Measurements from ENCODE around the gene CEP57. TPM values are rescaled to one million over a fixed set of nuclear protein-coding genes. Genes with fewer than 3 reads are reported as not detected.

Gene CEP57
- total RNA-seq, 1 donor from 2014 or later, result 5.4 TPM

- intact Hi-C loops (cut with DNase I), result no loop called here
- H3K36me3 ChIP-seq, result peaks cover 12 to 24% of the 10 kb centered on the region in 2 donors
- no peak overlapping the region for H3K27ac ChIP-seq
- no peaks in the 10 kb centered on the region for H3K4me1 ChIP-seq
- H3K27me3 ChIP-seq, result no peaks in the 10 kb centered on the region
- no peaks in the 10 kb centered on the region for H3K9me3 ChIP-seq
- no peak overlapping the region for H3K4me3 ChIP-seq
- no peak for TF ChIP-seq CTCF (IDR thresholded peaks at IDR 0.05)
- no peak for DNase-seq (ENCODE audit: low spot score in 2 of 2)
Observed at GRCh38 chr11:95816037-95816436, 25.7 kb downstream of the CEP57 start.

GRCh38 chr11:95821640-95822039 lies 31.3 kb downstream of the CEP57 start:
- no peaks in the 10 kb centered on the region for H3K4me1 ChIP-seq
- peaks cover 9 to 29% of the 10 kb centered on the region in 2 donors for H3K36me3 ChIP-seq
- H3K9me3 ChIP-seq, result no peaks in the 10 kb centered on the region
- H3K27ac ChIP-seq, result no peak overlapping the region
- no peaks in the 10 kb centered on the region for H3K27me3 ChIP-seq
- no peak overlapping the region for H3K4me3 ChIP-seq
- no peak for TF ChIP-seq CTCF (IDR thresholded peaks at IDR 0.05)
- DNase-seq (ENCODE audit: low spot score in 2 of 2), result no peak
- intact Hi-C loops (cut with DNase I), result no loop called here

- Histone ChIP-seq H3K27ac (no peak overlapping the region), H3K9me3 (no peaks in the 10 kb centered on the region), H3K4me3 (no peak overlapping the region), H3K36me3 (peaks cover 22 to 50% of the 10 kb centered on the region in 2 donors), H3K27me3 (no peaks in the 10 kb centered on the region), H3K4me1 (no peaks in the 10 kb centered on the region)
- intact Hi-C loops (cut with DNase I), result no loop called here
- no peak for DNase-seq (ENCODE audit: low spot score in 2 of 2)
- no peak for TF ChIP-seq CTCF (IDR thresholded peaks at IDR 0.05)
Observed at GRCh38 chr11:95827696-95828095, 37.4 kb downstream of the CEP57 start.

- peaks cover 27 to 60% of the 10 kb centered on the region in 2 donors for H3K36me3 ChIP-seq
- intact Hi-C loops (cut with DNase I), result loop anchor here (10.0 kb wide), 1 partner anchor 595 kb away; no protein-coding TSS in a partner anchor
- H3K4me1 ChIP-seq, result no peaks in the 10 kb centered on the region
- no peak overlapping the region for H3K27ac ChIP-seq
- no peak for TF ChIP-seq CTCF (IDR thresholded peaks at IDR 0.05)
- H3K27me3 ChIP-seq, result no peaks in the 10 kb centered on the region
- H3K9me3 ChIP-seq, result no peaks in the 10 kb centered on the region
- no peak overlapping the region for H3K4me3 ChIP-seq
- no peak for DNase-seq (ENCODE audit: low spot score in 2 of 2)
Observed at GRCh38 chr11:95829580-95830259, 39.4 kb downstream of the CEP57 start.

GRCh38 chr11:95831198-95831883 lies 41.0 kb downstream of the CEP57 start:
- no peak overlapping the region for H3K4me3 ChIP-seq
- TF ChIP-seq CTCF (IDR thresholded peaks at IDR 0.05), result no peak
- no peaks in the 10 kb centered on the region for H3K4me1 ChIP-seq
- H3K27ac ChIP-seq, result no peak overlapping the region
- H3K36me3 ChIP-seq, result peaks cover 31 to 69% of the 10 kb centered on the region in 2 donors
- DNase-seq (ENCODE audit: low spot score in 2 of 2), result no peak
- H3K27me3 ChIP-seq, result no peaks in the 10 kb centered on the region
- H3K9me3 ChIP-seq, result no peaks in the 10 kb centered on the region
- intact Hi-C loops (cut with DNase I), result loop anchor here (10.0 kb wide), 1 partner anchor 593 kb away; no protein-coding TSS in a partner anchor
